ENCODE data around the gene NRTN. TPM values are rescaled to one million over a fixed set of nuclear protein-coding genes. Genes with fewer than 3 reads are reported as not detected.

The NRTN gene
- total RNA-seq, 1 donor from 2014 or later = 1.3 TPM

DNA sequence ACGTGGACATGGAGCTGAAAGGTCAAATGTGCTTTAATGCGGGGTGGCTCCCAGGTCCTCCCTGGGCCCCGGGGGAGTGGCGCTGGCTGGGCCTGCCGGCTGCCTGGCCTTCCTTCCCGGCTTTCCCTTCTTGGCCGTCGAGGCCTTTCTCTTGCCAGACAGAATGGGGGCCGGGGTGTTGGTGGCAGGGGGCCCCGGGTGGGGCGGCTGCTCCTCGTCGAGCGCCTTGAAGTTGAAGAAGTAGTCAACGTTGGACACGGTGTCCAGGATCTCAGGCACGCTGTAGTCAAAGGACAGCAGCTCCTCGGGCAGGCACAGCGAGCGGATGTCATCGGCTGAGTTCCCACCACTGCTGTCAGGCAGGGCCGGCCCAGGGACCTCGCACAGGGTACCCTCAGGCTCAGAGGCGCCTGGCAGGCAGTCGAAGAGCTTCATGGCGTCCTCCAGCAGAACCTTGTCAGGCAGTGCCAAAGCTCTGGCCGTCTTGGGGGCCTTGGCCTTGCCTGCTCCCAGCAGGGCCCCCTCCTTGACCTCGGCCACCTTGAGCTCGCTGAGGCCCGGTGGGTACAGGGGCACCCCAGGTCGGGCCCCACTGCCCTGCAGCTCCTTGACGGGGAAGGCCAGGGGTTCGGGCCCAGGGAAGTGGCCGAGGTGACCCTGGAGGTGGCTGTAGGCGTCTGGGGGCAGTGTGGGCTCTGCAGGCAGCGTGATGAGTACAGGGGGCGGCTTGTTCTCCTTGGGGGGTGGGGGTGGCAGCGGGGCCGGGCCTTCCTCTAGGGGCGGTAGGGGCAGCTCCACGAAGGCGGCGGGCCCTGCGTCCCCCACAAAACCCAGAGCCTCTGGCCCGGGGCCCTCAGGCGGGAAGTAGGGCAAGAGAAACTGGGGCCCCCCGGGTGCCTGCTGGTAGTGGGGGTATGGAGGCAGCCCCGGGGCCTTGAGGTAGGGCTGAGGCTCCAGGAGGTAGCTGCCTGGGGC is 21.6 kb upstream of the NRTN start:
- peaks cover 26% of the 10 kb centered on the region for H3K36me3 ChIP-seq (ENCODE audit: control insufficient read depth, insufficient read depth, low read length)
- TF ChIP-seq, protein P1, sequence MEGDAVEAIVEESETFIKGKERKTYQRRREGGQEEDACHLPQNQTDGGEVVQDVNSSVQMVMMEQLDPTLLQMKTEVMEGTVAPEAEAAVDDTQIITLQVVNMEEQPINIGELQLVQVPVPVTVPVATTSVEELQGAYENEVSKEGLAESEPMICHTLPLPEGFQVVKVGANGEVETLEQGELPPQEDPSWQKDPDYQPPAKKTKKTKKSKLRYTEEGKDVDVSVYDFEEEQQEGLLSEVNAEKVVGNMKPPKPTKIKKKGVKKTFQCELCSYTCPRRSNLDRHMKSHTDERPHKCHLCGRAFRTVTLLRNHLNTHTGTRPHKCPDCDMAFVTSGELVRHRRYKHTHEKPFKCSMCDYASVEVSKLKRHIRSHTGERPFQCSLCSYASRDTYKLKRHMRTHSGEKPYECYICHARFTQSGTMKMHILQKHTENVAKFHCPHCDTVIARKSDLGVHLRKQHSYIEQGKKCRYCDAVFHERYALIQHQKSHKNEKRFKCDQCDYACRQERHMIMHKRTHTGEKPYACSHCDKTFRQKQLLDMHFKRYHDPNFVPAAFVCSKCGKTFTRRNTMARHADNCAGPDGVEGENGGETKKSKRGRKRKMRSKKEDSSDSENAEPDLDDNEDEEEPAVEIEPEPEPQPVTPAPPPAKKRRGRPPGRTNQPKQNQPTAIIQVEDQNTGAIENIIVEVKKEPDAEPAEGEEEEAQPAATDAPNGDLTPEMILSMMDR (IDR thresholded peaks at IDR 0.05; ENCODE audit: insufficient read depth, low read length, severe bottlenecking) = no peak
- no peak overlapping the region for H3K4me3 ChIP-seq (ENCODE audit: low read depth, low read length)
- no peaks in the 10 kb centered on the region for H3K27me3 ChIP-seq (ENCODE audit: control insufficient read depth, insufficient read depth, low read length)
- FAIRE-seq = no peak
- no peak for DNase-seq (ENCODE audit: low read depth)

DNA sequence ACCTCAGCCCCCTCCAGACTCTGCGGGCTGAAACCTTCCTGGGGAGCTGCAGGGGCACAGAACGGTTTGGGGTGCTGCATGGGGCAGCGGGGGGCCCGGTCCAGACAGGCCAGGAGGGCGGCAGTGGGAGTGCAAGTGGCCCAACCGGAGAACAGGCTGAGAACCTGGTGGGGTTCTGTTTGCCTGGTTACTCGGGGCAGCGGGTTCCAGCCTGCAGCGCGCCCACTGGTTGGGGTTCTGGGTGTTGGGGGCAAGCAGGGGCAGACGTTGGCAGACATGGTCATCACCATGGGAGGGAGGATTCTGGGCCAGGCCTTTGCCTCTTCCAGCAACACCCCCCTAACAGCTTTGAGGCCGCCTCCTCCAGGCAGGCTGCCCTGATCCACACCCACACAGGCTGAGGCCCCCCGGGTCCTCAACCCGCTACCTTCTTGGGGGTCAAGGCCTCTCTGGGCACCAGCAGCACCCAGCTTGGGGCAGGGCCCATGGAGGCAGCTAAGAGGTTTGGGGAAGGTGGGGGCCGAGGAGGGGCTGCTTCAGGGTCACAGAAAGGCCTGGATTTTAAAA is 20.2 kb upstream of the NRTN start, which contains the start of gene PRR22:
Gene PRR22 (minus strand): TSS at position 166 of the 567 bp plus-strand sequence. CDS start 86 bp downstream, at position 80.
- TF ChIP-seq, protein P1 (IDR thresholded peaks at IDR 0.05; ENCODE audit: insufficient read depth, low read length, severe bottlenecking) = no peak
- no peaks in the 10 kb centered on the region for H3K27me3 ChIP-seq (ENCODE audit: control insufficient read depth, insufficient read depth, low read length)
- no peak for FAIRE-seq
- no peak within 1 kb of the TSS for H3K4me3 ChIP-seq (ENCODE audit: low read depth, low read length)
- peaks cover 35% of the 10 kb centered on the region for H3K36me3 ChIP-seq (ENCODE audit: control insufficient read depth, insufficient read depth, low read length)
- DNase-seq (ENCODE audit: low read depth) = no peak

DNA sequence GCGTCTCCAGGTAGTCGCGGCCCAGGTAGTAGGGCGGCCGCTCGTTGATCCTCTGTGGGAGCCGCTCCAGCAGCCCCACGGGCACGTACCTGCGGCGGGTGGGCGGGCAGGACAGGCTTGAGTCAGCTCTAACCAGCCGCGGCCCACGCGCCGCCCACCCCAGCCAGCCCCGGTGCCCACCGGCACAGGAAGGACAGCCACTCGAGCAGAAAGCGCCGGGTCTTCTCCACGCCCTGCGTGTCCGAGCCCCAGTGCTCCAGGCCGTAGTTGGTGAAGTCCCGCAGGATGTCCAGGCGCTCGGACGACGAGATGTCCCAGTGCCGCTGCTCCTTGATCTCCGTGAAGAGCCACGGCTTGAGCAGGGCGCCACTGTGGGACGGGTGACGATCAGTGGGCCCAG is 19.4 kb upstream of the NRTN start:
- TF ChIP-seq, protein P1 (IDR thresholded peaks at IDR 0.05; ENCODE audit: insufficient read depth, low read length, severe bottlenecking) = no peak
- DNase-seq (ENCODE audit: low read depth) (no peak), FAIRE-seq (no peak)
- H3K27me3 ChIP-seq (ENCODE audit: control insufficient read depth, insufficient read depth, low read length) = no peaks in the 10 kb centered on the region
- peaks cover 36% of the 10 kb centered on the region for H3K36me3 ChIP-seq (ENCODE audit: control insufficient read depth, insufficient read depth, low read length)
- H3K4me3 ChIP-seq (ENCODE audit: low read depth, low read length) = no peak overlapping the region

DNA sequence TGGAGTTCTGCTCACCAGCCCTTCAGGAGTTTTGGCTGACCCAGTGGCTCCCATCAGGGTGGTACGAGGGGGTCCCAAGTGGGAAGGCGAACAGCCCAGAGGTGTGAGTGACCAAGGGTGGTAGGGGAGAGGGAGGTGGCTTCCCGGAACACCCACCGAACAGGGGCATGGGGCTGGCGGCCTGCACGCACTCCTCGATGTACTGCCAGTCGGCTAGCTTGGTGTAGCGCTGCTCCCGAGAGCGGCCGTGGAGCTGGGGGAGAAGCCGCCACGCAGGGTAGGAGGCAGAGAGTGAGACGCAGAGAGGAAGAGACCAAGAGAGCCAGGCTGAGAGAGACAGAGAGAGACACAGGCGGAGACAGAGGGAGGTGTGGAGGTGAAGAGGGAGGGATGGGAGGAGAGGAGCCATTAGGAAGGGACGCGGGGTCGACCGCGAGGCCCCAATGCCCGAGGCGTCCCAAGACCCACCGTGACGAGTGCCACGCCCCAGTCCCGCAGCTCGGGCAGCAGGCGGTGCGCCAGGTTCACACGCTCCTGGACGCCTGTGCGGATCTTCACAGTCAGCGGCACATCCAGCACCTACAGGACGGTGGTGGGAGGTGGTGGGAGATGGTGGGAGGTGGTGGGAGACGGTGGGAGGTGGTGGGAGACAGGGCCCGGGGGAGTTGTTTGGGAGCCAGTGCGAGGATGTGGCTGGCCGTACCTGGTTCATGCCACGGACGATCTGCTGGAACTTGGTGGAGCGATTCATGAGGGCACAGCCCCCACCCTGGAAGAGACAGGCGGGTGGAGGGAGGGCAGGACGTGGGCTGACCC is 18.1 kb upstream of the NRTN start:
- H3K4me3 ChIP-seq (ENCODE audit: low read depth, low read length) = no peak overlapping the region
- peaks cover 36% of the 10 kb centered on the region for H3K36me3 ChIP-seq (ENCODE audit: control insufficient read depth, insufficient read depth, low read length)
- TF ChIP-seq, protein P1 (IDR thresholded peaks at IDR 0.05; ENCODE audit: insufficient read depth, low read length, severe bottlenecking) = no peak
- H3K27me3 ChIP-seq (ENCODE audit: control insufficient read depth, insufficient read depth, low read length) = no peaks in the 10 kb centered on the region
- DNase-seq (ENCODE audit: low read depth) (no peak), FAIRE-seq (no peak)

DNA sequence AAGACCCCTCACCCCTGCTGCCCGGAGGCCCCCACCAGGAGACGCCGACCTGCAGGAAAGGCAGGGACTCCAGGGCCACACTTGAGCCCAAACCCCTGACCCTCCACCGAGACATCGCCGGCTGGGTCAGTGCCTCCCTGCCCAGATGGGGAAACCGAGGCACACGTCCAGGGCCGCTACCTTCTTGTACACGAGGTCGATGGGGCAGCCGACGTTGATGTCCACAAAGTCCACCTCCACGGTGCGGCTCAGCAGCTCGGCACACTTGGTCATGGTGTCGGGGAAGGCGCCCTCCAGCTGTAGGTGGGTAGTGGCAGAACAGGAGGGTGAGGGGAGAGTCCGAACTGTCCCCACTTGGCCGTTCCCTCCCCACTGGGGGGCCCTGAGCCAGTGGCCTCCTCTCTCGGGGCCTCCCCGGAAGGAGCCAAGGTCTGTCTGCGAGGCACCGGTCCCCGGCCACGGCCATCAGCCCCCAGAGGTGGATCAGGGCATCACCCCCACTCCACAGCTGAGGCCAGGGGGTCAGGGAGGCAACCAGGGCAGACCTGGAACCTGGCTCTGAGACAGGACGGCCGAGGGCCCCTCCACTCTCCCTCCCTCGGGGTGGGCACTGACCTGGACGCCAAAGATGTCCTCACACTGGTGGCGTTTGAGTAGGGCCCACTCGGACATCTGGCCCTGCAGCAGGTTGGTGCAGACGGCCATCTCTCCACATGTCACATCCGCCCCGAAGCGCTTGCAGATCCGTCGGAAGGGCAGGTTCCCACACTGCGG is 17.3 kb upstream of the NRTN start:
- Histone ChIP-seq H3K4me3 (ENCODE audit: low read depth, low read length) (no peak overlapping the region), H3K36me3 (ENCODE audit: control insufficient read depth, insufficient read depth, low read length) (peaks cover 36% of the 10 kb centered on the region), H3K27me3 (ENCODE audit: control insufficient read depth, insufficient read depth, low read length) (no peaks in the 10 kb centered on the region)
- no peak for FAIRE-seq
- no peak for DNase-seq (ENCODE audit: low read depth)
- TF ChIP-seq, protein P1 (IDR thresholded peaks at IDR 0.05; ENCODE audit: insufficient read depth, low read length, severe bottlenecking) = no peak
